ENCODE data around the gene CYP2C18. TPM values are rescaled to one million over a fixed set of nuclear protein-coding genes. Genes with fewer than 3 reads are reported as not detected.
"Not testable (repeated sequence)": the region's sequence is repeated elsewhere in the genome, so short reads cannot be mapped to it uniquely, and the experiment has no call there.

CYP2C18 gene
- total RNA-seq = 100 to 1,000 TPM in 3 of 4 donors, 1 to 10 TPM in 1; 5.0 to 274 (median 187) TPM

- Histone ChIP-seq H3K9me3 (no peaks in the 10 kb centered on the region), H3K27ac (peak within 1 kb of the TSS in 3 of 4 donors; percentile 24 to 73 (median 58)), H3K27me3 (no peaks in the 10 kb centered on the region), H3K4me1 (no peaks in the 10 kb centered on the region), H3K36me3 (peaks cover 0 to 9% (median 0%) of the 10 kb centered on the region in 3 donors), H3K4me3 (peak within 1 kb of the TSS in 3 of 4 donors; percentile 14 to 52 (median 46))
- DNase-seq = no peak
- TF ChIP-seq, protein P1, sequence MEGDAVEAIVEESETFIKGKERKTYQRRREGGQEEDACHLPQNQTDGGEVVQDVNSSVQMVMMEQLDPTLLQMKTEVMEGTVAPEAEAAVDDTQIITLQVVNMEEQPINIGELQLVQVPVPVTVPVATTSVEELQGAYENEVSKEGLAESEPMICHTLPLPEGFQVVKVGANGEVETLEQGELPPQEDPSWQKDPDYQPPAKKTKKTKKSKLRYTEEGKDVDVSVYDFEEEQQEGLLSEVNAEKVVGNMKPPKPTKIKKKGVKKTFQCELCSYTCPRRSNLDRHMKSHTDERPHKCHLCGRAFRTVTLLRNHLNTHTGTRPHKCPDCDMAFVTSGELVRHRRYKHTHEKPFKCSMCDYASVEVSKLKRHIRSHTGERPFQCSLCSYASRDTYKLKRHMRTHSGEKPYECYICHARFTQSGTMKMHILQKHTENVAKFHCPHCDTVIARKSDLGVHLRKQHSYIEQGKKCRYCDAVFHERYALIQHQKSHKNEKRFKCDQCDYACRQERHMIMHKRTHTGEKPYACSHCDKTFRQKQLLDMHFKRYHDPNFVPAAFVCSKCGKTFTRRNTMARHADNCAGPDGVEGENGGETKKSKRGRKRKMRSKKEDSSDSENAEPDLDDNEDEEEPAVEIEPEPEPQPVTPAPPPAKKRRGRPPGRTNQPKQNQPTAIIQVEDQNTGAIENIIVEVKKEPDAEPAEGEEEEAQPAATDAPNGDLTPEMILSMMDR (IDR thresholded peaks at IDR 0.05) = no peak
- TF ChIP-seq POLR2A (IDR thresholded peaks at IDR 0.05) = peak; percentile 64 to 72
These were observed at the start of gene CYP2C18 for GRCh38 chr10:94683214-94684054. Gene CYP2C18 (plus strand): TSS chr10:94683729. CDS start chr10:94683820, 91 bp downstream.

DNA sequence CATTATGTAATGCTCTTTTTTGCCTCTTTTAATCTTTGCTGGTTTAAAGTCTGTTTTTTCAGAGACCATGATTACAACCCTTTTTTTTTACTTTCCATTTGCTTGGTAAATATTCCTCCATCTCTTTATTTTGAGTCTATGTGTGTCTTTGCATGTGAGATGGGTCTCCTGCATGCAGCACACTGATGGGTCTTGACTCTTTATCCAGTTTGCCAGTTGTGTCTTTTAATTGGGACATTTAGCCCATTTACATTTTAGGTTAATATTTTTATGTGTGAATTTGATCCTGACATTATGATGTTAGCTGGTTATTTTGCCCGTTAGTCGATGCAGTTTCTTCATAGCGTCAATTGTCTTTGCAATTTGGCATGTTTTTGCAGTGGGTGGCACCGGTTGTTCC, 45.4 kb upstream of the CYP2C18 start:
- H3K4me1 ChIP-seq, H3K9me3 ChIP-seq, H3K36me3 ChIP-seq, H3K27me3 ChIP-seq, DNase-seq, H3K4me3 ChIP-seq, H3K27ac ChIP-seq: not testable (repeated sequence)

GRCh38 chr10:94639902-94640301, 43.6 kb upstream of the CYP2C18 start:
- no peak overlapping the region for H3K4me3 ChIP-seq
- H3K27me3 ChIP-seq = no peaks in the 10 kb centered on the region
- no peak for DNase-seq
- H3K9me3 ChIP-seq = peaks cover 0 to 5% (median 0%) of the 10 kb centered on the region in 4 donors
- no peaks in the 10 kb centered on the region for H3K36me3 ChIP-seq
- no peak for TF ChIP-seq POLR2A (IDR thresholded peaks at IDR 0.05)
- TF ChIP-seq, protein P1 (IDR thresholded peaks at IDR 0.05) = no peak
- H3K27ac ChIP-seq = no peak overlapping the region
- H3K4me1 ChIP-seq = no peaks in the 10 kb centered on the region

GRCh38 chr10:94640562-94640961, 43.0 kb upstream of the CYP2C18 start:
- DNase-seq = no peak
- Histone ChIP-seq H3K36me3 (no peaks in the 10 kb centered on the region), H3K4me1 (no peaks in the 10 kb centered on the region), H3K4me3 (no peak overlapping the region), H3K27me3 (no peaks in the 10 kb centered on the region), H3K27ac (no peak overlapping the region), H3K9me3 (peaks cover 0 to 5% (median 0%) of the 10 kb centered on the region in 4 donors)
- TF ChIP-seq POLR2A (IDR thresholded peaks at IDR 0.05) = no peak
- TF ChIP-seq, protein P1 (IDR thresholded peaks at IDR 0.05) = no peak

GRCh38 chr10:94641480-94641879, 42.0 kb upstream of the CYP2C18 start:
- no peak for TF ChIP-seq POLR2A (IDR thresholded peaks at IDR 0.05)
- TF ChIP-seq, protein P1 (IDR thresholded peaks at IDR 0.05) = no peak
- Histone ChIP-seq H3K4me1 (no peaks in the 10 kb centered on the region), H3K4me3 (no peak overlapping the region), H3K27me3 (no peaks in the 10 kb centered on the region), H3K9me3 (peaks cover 0 to 5% (median 0%) of the 10 kb centered on the region in 4 donors), H3K27ac (no peak overlapping the region), H3K36me3 (no peaks in the 10 kb centered on the region)
- DNase-seq = no peak

GRCh38 chr10:94644352-94644751, 39.2 kb upstream of the CYP2C18 start:
- no peaks in the 10 kb centered on the region for H3K4me1 ChIP-seq
- no peak for TF ChIP-seq POLR2A (IDR thresholded peaks at IDR 0.05)
- TF ChIP-seq, protein P1 (IDR thresholded peaks at IDR 0.05) = no peak
- DNase-seq = no peak

More at GRCh38 chr10:94644352-94644751, 39.2 kb upstream of the CYP2C18 start:
- Histone ChIP-seq H3K36me3 (no peaks in the 10 kb centered on the region), H3K4me3 (no peak overlapping the region), H3K27ac (no peak overlapping the region), H3K9me3 (no peaks in the 10 kb centered on the region), H3K27me3 (no peaks in the 10 kb centered on the region)

Data from Peyer's patch (tissue), 4 donors.